Activated CD4-positive, alpha-beta T cell treated with anti-CD3 and anti-CD28 coated beads, Interleukin-2, amount 50 U/mL, for 16 hours (primary cell): ENCODE results near the gene ZCWPW1.

Experiments used
- DNase-seq: peaks from one replicate; pipeline ENCODE4 v3.0.0-alpha.2; 2020

ZCWPW1 gene

DNA sequence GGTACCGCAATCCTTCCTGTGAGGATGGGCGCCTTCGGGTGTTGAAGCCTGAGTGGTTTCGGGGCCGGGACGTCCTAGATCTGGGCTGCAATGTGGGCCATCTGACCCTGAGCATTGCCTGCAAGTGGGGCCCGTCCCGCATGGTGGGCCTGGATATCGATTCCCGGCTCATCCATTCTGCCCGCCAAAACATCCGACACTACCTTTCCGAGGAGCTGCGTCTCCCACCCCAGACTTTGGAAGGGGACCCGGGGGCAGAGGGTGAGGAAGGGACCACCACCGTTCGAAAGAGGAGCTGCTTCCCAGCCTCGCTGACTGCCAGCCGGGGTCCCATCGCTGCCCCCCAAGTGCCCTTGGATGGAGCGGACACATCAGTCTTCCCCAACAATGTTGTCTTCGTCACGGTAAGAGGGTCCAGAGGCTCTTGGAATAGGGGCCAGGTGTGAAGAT lies 2.8 kb upstream of the ZCWPW1 start:
- DNase-seq, result no peak

GRCh38 chr7:100430493-100431285 lies 2.2 kb upstream of the ZCWPW1 start:
- no peak for DNase-seq

DNA sequence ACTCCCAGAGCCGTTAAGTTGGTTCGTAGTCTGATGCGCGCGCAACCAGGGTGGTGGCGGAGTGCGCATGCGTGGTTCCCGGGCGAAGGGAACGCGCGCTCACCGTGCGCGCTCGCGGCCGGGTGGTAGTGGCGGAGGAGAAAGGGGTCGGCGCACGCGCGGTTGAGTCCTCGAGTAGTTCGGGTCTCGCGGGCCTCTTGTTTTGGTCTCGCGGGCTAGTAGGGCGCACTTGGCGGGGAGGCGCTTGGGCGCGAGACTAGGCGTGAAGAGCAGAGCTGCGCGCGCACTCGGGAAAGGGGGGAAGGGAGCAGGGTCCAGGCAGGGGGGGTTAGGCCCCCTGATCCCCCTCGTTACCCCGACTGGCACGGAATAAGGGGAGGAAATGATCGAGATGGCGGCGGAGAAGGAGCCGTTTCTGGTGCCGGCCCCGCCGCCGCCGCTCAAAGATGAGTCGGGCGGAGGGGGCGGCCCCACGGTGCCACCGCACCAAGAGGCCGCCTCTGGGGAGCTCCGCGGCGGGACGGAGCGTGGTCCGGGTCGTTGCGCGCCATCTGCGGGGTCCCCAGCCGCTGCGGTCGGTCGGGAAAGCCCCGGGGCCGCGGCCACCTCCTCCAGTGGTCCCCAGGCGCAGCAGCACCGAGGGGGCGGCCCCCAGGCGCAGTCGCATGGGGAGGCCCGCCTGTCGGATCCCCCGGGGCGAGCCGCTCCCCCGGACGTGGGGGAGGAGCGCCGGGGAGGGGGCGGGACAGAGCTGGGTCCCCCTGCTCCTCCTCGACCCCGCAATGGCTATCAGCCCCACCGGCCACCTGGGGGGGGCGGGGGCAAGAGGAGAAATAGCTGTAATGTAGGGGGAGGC lies 1.4 kb upstream of the ZCWPW1 start, which contains the start of gene MEPCE:
MEPCE (plus strand) TSS at position 195 of the 856 bp plus-strand sequence; CDS start at position 383, 188 bp downstream.
- DNase-seq, result peak; percentile 95

DNA sequence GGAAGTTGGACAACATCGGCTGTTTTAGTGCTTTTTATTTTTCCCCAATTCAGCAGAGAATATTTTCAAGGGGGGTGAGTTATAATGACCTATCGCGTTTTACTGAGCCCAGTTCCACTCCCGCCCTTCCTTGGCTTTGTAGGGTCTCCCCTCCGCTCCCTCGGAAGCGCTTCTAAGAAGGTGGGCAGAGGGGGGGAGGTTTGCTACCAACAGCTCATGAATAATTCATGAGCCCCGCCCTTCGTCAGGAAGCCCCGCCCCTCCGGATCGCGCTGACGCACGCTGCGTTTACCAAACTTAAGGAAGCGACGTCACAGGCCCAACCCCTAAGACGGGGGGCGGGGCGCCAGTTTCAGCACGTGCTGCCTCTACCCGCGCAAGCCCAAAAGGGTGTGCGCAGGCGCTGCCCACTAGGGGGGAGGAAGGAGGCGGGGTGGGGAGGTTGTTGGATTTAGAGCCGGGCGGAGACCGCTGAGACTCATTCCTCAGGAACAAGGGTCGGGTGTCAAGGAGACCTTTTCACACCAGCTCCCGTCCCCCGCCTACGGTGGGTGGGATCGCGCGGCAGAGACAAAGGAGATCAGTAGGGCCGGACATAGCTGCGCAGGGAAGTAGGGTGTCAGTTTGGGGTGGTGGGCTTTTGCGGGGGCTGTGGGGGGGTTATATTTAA lies 599 bp upstream of the ZCWPW1 start:
- peak; percentile 100 for DNase-seq

GRCh38 chr7:100427762-100428198 lies 723 bp downstream of the ZCWPW1 start:
- no peak for DNase-seq

- DNase-seq, result no peak
Measured at GRCh38 chr7:100426516-100426915, 2.0 kb downstream of the ZCWPW1 start.

- no peak for DNase-seq
Measured at GRCh38 chr7:100425347-100425746, 3.2 kb downstream of the ZCWPW1 start.

DNA sequence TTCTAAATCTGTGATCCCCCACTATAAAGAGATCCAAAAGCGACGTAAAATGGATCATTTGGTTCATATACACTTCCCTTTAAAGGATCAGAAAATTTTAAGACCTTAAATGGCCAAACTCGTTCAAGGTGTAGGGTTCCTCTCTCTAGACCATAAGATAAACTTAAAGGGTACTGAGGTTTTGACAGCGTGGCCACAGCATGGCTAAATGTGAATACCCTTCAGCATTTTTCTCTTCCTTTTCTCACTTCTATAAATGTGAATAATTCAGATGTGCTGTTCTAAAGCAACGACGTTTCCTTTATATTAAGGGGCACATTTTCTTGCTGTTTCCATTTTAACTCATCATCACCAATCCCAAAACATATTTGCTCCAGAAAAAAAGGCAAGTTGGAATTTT lies 5.2 kb downstream of the ZCWPW1 start:
- DNase-seq, result no peak

DNA sequence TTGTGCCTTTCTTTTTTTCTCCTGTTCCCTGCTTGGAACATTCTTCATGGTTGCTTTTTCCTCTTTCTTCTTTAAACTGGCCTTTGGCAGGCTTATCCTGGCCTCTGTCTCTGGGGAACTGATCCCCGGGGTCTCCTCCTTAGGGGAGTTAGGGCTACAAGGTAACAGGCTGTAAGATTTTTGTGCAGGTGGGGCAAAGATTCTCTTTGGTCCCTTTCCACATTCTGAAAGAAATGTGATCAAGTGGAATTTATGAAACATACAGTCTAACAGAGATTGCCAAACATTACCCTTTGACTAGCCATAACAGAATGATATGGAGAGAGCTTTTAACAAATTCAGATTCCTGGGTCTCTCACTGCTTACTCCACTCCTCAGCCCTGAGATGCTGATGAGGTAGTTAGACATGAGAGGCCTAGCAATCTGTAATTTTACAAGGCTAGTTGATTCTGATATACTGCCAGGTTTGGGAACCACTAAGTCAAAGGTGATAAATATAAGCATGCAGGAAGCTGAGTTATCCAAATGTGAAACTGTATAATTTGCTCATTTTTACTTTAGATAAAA lies 8.8 kb downstream of the ZCWPW1 start:
- no peak for DNase-seq

DNA sequence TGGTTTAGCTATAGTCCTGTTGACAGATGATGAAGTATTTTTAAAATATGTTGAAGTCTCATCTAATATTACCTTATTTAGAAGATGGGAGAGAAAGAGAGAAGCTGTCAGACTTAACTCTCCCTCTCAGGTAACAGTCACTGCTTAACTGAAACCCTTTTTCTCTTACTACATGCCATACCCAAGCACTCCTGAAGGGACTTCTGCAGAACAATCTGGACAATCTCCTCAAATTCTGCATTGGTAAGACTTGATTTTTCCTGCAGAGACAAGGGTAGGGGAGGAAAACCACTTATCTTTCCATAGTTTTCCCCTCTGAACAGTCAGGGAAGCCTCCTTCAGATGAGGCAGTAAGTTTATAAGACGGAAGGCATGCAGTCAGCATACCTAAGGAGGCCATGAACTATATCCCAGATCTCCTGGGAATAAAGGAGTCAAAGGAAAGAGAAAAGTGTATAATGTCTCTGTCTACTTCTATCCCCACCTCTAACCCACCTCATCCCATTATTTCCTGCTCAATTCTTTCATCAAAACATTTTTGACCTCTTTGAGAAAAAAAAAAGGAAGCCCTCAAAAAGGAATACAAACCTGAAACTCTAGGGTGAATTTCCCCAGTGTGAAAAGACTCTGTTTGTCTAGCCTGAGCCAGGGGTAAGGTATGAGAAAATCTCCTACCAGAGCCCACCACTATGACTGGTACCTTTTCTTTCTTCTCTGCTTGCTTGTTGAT lies 9.4 kb downstream of the ZCWPW1 start:
- DNase-seq, result no peak

DNA sequence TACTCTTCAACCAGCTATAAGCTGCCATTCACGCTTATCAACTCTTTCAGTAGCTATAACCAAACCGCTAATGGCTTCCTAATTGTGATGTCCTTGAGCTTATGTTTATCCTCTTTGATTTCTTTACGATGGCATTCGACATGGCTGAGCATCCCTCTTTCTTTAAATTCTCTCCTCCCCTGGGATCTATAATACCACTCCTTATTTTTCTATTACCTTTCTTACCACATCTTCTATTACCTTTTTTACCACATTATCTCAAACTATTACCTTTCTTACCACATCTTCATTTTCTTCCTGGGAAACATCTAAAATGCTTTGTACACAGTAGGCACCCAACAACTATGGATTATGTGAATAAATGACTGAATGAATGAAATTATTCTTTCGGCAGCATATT lies 13.1 kb downstream of the ZCWPW1 start:
- no peak for DNase-seq

DNA sequence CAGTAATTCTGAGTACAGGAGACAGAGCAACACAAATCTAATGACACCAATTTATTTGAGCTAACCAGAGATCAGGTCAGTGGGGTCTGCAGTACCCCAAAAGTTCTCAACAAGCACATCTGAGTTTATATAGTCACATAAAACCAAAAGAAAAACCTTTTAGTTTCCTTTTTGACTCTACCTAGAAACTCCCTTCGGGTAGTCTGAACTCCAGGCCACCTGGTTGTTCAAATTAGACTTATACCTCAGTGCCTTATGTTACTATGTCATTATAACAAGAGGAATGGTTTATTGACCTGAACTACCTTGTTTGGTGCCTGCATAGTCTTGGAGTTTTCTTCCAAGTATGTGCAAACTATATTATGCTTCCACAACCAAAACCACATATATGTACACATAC lies 14.6 kb downstream of the ZCWPW1 start:
- no peak for DNase-seq

- no peak for DNase-seq
Measured at GRCh38 chr7:100413346-100413745, 15.2 kb downstream of the ZCWPW1 start.

DNA sequence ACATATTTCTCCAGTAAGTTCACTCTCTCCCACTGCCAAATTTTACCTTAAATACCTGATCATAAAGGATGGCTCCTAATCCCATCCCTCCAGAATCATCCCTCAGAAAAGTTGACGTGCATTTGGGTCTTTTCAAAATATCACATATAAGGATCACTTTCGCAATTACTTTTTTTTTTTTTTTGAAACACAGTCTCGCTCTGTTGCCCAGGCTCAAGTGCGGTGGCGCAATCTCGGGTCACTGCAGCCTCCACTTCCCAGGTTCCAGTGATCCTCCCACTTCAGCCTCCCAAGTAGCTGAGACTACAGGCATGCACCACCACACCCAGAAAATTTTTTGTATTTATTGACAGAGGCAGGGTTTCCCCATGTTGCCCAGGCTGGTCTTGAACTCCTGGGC lies 17.4 kb downstream of the ZCWPW1 start:
- DNase-seq, result no peak

DNA sequence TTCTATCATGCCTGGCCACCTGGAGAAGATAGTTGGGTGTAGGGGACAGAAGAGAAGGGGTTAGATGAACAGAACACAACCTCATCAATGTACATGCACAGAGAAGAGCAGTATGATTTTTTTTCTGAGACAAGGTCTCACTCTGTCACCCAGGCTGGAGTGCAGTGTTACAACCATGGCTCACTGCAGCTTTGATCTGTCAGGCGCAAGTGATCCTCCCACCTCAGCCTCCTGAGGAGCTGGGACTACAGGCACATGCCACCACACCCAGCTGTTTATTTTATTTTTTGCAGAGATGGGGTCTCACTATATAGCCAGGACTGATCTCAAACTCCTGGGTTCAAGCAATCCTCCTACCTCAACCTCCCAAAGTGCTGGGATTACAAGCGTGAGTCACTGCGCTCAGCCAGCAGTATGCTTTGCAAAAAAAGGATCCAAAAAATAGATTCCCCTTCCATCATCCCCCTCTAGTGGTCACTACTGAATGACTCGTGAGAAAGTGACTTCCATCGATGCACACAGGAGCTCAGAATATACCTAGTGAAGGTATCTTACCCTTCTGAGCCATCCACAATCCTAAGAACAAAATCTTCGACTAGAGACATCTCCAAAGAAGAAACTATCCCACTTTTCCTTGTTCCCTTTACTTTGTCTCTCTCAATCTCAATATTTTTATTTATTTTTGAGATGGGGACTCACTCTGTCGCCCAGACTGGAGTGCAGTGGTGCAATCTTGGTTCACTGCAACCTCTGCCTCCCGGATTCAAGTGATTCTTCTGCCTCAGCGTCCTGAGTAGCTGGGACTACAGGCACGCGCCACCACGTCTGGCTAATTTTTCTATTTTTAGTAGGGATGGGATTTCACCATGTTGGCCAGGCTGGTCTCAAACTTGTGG lies 21.0 kb downstream of the ZCWPW1 start:
- peak; percentile 73 for DNase-seq

- no peak for DNase-seq
Measured at GRCh38 chr7:100406767-100407166, 21.7 kb downstream of the ZCWPW1 start.

GRCh38 chr7:100402241-100402640 lies 26.3 kb downstream of the ZCWPW1 start:
- no peak for DNase-seq

DNA sequence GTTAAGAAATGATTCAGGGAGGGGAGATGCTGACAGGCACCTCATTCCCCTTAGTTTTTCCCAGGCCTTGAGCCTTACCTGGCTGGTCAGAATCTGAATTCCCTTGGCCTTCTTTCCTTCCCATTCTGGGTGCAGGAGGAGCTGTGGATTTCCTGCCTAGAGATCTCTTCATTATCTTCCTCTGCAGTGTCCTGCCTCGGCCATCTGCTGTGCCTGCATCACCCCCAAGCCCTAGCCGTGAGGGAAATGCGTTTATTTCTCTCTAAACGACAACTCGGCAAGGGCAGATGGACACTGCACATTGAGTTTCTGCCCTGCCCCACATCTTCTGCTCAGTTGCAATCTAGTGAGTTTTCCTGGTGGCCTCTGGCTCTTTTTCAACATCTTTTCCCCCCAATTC lies 26.7 kb downstream of the ZCWPW1 start:
- no peak for DNase-seq

- peak; percentile 14 for DNase-seq
Measured at GRCh38 chr7:100400656-100401055, 27.8 kb downstream of the ZCWPW1 start.

- DNase-seq, result no peak
Measured at GRCh38 chr7:100400041-100400440, 28.5 kb downstream of the ZCWPW1 start.

DNA sequence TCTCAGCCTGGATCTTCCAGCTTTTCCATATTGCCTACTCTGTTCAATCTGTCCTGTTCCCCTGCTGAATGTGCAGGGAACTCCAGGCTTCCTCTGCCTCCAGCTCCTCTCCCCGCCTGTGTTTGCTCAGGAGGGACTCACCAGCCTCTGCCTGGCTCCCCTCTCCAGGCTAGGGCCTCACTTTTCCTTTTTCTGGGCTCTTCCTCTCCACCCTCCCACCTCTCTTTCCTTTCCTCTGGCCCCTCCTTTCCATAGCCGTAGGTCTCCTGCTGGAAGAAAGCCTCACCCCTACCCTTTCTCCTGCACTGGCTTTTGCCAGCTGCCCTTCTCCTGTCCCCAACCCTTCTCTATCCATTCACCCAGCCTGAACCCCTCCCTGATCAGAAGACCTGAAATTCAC lies 30.3 kb downstream of the ZCWPW1 start:
- DNase-seq, result no peak
